ENCODE data around the gene NEU3. TPM values are rescaled to one million over a fixed set of nuclear protein-coding genes. Genes with fewer than 3 reads are reported as not detected.

The NEU3 gene
- total RNA-seq, 1 experiment from 2014 or later, result 9.9 TPM

DNA sequence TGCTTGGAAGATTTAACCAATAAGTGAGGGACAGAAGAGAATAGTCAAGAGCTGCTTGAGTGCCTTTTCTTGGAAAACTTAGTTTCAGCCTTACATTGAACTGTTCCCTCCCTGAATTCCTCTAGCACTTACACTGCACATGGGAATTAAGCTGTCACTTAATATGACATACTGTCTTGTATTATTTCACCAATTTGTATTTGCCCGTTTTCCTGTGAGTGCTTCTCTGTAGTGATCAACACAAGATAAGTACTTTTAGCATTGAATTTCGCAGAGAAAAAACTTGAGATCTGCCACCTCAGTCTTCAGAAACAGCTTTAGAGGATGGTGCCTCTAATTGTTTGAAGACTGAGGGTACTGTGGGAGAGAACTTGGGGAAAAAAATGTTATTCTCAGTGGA, 36.0 kb upstream of the NEU3 start:
- ChIA-PET POLR2A (ENCODE audit: unreplicated experiment) (no interaction called here), CTCF (no interaction called here)
- peaks cover 34% of the 10 kb centered on the region for H4K20me1 ChIP-seq (ENCODE audit: insufficient read depth)

DNA sequence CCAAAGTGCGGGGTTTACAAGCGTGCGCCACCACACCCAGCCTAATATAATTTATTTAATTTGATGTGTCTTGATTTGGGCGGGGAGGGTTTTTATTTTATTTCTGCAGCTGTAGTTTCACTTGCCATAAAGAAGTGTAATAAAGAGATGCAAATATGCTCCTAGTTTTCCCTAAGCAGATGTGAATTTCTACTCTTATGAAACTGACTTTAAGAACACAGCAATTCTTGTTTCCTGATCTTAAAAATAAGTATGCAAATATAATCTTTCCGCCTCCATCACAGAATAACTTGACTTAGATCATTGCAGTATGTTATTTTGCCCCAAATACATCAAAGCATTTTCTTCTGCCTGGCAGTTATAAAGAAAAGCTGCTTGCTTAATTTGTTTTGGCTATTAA, 35.3 kb upstream of the NEU3 start:
- intact Hi-C loops (cut with micrococcal nuclease; ENCODE audit: unreplicated experiment), result loop anchor here (5.0 kb wide), 1 partner anchor 34 kb away; the partner anchor contains the start of gene NEU3
- ChIA-PET POLR2A (ENCODE audit: unreplicated experiment) (no interaction called here), CTCF (no interaction called here)
- Histone ChIP-seq H3K4me1 (replicated peaks; ENCODE audit: insufficient read depth) (peaks cover 9% of the 10 kb centered on the region), H3K79me2 (ENCODE audit: low read depth) (peaks cover 95% of the 10 kb centered on the region), H3K4me3 (no peak overlapping the region), H3K27ac (no peak overlapping the region), H3K27me3 (ENCODE audit: insufficient read depth, low read depth) (no peaks in the 10 kb centered on the region), H3K4me2 (no peak overlapping the region), H3F3A (ENCODE audit: insufficient read depth, low read depth) (no peaks in the 10 kb centered on the region; the same call in 1 of the 2 replicates), H3K9me2 (ENCODE audit: insufficient read depth) (no peaks in the 10 kb centered on the region), H2AFZ (no peak overlapping the region), H4K20me1 (ENCODE audit: insufficient read depth) (peaks cover 41% of the 10 kb centered on the region), H3K36me3 (ENCODE audit: low read depth) (peaks cover 19% of the 10 kb centered on the region; the same call in 1 of the 2 replicates), H3K9me3 (ENCODE audit: insufficient read depth, low read depth) (no peaks in the 10 kb centered on the region)
- BruUV-seq (replicated peaks), result no TSS peak
- no peak for DNase-seq
- TF ChIP-seq EZH2 (IDR thresholded peaks at IDR 0.05; ENCODE audit: low read depth), result no peak
- TF ChIP-seq, protein P1, sequence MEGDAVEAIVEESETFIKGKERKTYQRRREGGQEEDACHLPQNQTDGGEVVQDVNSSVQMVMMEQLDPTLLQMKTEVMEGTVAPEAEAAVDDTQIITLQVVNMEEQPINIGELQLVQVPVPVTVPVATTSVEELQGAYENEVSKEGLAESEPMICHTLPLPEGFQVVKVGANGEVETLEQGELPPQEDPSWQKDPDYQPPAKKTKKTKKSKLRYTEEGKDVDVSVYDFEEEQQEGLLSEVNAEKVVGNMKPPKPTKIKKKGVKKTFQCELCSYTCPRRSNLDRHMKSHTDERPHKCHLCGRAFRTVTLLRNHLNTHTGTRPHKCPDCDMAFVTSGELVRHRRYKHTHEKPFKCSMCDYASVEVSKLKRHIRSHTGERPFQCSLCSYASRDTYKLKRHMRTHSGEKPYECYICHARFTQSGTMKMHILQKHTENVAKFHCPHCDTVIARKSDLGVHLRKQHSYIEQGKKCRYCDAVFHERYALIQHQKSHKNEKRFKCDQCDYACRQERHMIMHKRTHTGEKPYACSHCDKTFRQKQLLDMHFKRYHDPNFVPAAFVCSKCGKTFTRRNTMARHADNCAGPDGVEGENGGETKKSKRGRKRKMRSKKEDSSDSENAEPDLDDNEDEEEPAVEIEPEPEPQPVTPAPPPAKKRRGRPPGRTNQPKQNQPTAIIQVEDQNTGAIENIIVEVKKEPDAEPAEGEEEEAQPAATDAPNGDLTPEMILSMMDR (conservative IDR thresholded peaks at IDR 0.05), result no peak

More for the DNA sequence above, 36.0 kb upstream of the NEU3 start:
- no peak for DNase-seq
- no peaks in the 10 kb centered on the region for H3K9me3 ChIP-seq (ENCODE audit: insufficient read depth, low read depth)
- no peaks in the 10 kb centered on the region for H3K9me2 ChIP-seq (ENCODE audit: insufficient read depth)
- no peak overlapping the region for H2AFZ ChIP-seq
- H3K79me2 ChIP-seq (ENCODE audit: low read depth), result peaks cover 95% of the 10 kb centered on the region
- TF ChIP-seq, protein P1 (conservative IDR thresholded peaks at IDR 0.05), result no peak
- no peak for TF ChIP-seq EZH2 (IDR thresholded peaks at IDR 0.05; ENCODE audit: low read depth)
- H3K4me3 ChIP-seq, result no peak overlapping the region
- H3K27ac ChIP-seq, result no peak overlapping the region
- H3K27me3 ChIP-seq (ENCODE audit: insufficient read depth, low read depth), result no peaks in the 10 kb centered on the region
- H3K4me2 ChIP-seq, result no peak overlapping the region
- H3F3A ChIP-seq (ENCODE audit: insufficient read depth, low read depth), result no peaks in the 10 kb centered on the region; the same call in 1 of the 2 replicates
- H3K4me1 ChIP-seq (replicated peaks; ENCODE audit: insufficient read depth), result peaks cover 15% of the 10 kb centered on the region
- BruUV-seq (replicated peaks), result no TSS peak
- peaks cover 17% of the 10 kb centered on the region; the same call in 1 of the 2 replicates for H3K36me3 ChIP-seq (ENCODE audit: low read depth)
- intact Hi-C loops (cut with micrococcal nuclease; ENCODE audit: unreplicated experiment), result loop anchor here (5.0 kb wide), 1 partner anchor 35 kb away; the partner anchor contains the start of gene NEU3

DNA sequence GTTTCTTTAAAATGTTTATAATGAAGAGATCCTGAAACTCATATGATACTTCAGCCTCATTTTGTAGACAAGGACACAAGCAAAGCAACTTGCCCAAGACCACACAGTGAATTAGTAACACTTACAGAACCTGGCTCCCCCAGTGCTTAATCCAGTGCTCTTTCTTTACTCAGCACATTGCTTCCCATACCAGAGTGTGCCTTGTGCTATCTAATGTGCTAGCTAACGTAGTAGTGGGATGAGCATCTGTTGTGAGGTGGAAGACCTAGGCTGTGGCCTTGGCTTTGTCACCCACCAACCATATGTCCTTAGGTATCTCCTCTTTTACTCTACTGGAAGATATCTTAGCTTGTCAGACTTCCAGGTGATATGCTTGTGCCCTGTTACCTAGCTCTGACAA, 34.5 kb upstream of the NEU3 start:
- intact Hi-C loops (cut with micrococcal nuclease; ENCODE audit: unreplicated experiment), result loop anchor here (5.0 kb wide), 1 partner anchor 33 kb away; the partner anchor contains the start of gene NEU3
- CTCF ChIA-PET, result no interaction called here
- DNase-seq, result no peak
- Histone ChIP-seq H3F3A (ENCODE audit: insufficient read depth, low read depth) (no peaks in the 10 kb centered on the region; the same call in 1 of the 2 replicates), H3K4me2 (no peak overlapping the region), H4K20me1 (ENCODE audit: insufficient read depth) (peaks cover 48% of the 10 kb centered on the region), H3K36me3 (ENCODE audit: low read depth) (peaks cover 23% of the 10 kb centered on the region; the same call in 1 of the 2 replicates), H3K79me2 (ENCODE audit: low read depth) (peaks cover 98% of the 10 kb centered on the region), H3K4me1 (replicated peaks; ENCODE audit: insufficient read depth) (peaks cover 9% of the 10 kb centered on the region), H3K9me2 (ENCODE audit: insufficient read depth) (no peaks in the 10 kb centered on the region), H2AFZ (no peak overlapping the region), H3K4me3 (no peak overlapping the region), H3K27me3 (ENCODE audit: insufficient read depth, low read depth) (no peaks in the 10 kb centered on the region), H3K27ac (no peak overlapping the region), H3K9me3 (ENCODE audit: insufficient read depth, low read depth) (no peaks in the 10 kb centered on the region)
- POLR2A ChIA-PET (ENCODE audit: unreplicated experiment), result no interaction called here
- no TSS peak for BruUV-seq (replicated peaks)
- TF ChIP-seq, protein P1 (conservative IDR thresholded peaks at IDR 0.05), result no peak
- TF ChIP-seq EZH2 (IDR thresholded peaks at IDR 0.05; ENCODE audit: low read depth), result no peak

Measured in PC-9 (cell line).